ENCODE results near the gene GAPT.
"Not testable (repeated sequence)": the region's sequence is repeated elsewhere in the genome, so short reads cannot be mapped to it uniquely, and the experiment has no call there.

GAPT gene

DNA sequence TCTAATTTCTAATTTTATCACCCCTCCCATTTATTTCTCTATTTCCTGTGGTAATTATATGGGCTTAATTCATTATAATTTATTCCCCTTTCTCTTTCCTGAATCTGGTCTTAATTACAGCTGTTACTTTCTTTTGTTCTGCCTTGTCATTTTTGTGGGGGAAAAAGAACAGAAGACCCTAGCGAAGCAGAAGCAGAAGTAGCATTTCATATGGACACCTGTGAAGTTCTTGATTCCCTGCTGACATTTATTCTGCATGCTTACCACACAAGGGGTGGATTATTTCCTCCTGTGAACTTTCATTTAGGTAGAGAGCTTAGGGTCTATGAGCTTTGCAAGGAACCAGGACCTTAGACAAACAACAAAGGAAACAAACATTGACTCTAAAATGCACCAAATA is 33.3 kb downstream of the GAPT start:
- Histone ChIP-seq H3K9me3 (ENCODE audit: control insufficient read depth, insufficient read depth, low read depth, low read length) (no peaks in the 10 kb centered on the region), H3K36me3 (ENCODE audit: control insufficient read depth in 2 of 2, insufficient read depth in 1 of 2, low read length in 2 of 2) (no peaks in the 10 kb centered on the region), H3K27ac (ENCODE audit: extremely low read depth, low read depth, low read length) (no peak overlapping the region), H3K4me3 (ENCODE audit: low read depth, low read length) (no peak overlapping the region), H3K4me1 (ENCODE audit: control insufficient read depth, insufficient read depth, low read length) (no peaks in the 10 kb centered on the region)
- POLR2A ChIA-PET, result no interaction called here
- TF ChIP-seq, protein P1, sequence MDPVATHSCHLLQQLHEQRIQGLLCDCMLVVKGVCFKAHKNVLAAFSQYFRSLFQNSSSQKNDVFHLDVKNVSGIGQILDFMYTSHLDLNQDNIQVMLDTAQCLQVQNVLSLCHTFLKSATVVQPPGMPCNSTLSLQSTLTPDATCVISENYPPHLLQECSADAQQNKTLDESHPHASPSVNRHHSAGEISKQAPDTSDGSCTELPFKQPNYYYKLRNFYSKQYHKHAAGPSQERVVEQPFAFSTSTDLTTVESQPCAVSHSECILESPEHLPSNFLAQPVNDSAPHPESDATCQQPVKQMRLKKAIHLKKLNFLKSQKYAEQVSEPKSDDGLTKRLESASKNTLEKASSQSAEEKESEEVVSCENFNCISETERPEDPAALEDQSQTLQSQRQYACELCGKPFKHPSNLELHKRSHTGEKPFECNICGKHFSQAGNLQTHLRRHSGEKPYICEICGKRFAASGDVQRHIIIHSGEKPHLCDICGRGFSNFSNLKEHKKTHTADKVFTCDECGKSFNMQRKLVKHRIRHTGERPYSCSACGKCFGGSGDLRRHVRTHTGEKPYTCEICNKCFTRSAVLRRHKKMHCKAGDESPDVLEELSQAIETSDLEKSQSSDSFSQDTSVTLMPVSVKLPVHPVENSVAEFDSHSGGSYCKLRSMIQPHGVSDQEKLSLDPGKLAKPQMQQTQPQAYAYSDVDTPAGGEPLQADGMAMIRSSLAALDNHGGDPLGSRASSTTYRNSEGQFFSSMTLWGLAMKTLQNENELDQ (tag by site-specific recombination; IDR thresholded peaks at IDR 0.05; ENCODE audit: low read depth), result no peak
- no peak for TF ChIP-seq MYNN (tag by site-specific recombination; IDR thresholded peaks at IDR 0.05; ENCODE audit: borderline replicate concordance)
- TF ChIP-seq, protein P2, sequence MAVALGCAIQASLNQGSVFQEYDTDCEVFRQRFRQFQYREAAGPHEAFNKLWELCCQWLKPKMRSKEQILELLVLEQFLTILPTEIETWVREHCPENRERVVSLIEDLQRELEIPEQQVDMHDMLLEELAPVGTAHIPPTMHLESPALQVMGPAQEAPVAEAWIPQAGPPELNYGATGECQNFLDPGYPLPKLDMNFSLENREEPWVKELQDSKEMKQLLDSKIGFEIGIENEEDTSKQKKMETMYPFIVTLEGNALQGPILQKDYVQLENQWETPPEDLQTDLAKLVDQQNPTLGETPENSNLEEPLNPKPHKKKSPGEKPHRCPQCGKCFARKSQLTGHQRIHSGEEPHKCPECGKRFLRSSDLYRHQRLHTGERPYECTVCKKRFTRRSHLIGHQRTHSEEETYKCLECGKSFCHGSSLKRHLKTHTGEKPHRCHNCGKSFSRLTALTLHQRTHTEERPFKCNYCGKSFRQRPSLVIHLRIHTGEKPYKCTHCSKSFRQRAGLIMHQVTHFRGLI (tag by site-specific recombination; IDR thresholded peaks at IDR 0.05), result no peak
- TF ChIP-seq, protein P3, sequence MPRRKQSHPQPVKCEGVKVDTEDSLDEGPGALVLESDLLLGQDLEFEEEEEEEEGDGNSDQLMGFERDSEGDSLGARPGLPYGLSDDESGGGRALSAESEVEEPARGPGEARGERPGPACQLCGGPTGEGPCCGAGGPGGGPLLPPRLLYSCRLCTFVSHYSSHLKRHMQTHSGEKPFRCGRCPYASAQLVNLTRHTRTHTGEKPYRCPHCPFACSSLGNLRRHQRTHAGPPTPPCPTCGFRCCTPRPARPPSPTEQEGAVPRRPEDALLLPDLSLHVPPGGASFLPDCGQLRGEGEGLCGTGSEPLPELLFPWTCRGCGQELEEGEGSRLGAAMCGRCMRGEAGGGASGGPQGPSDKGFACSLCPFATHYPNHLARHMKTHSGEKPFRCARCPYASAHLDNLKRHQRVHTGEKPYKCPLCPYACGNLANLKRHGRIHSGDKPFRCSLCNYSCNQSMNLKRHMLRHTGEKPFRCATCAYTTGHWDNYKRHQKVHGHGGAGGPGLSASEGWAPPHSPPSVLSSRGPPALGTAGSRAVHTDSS (tag by site-specific recombination; IDR thresholded peaks at IDR 0.05), result no peak
- TF ChIP-seq, protein P4, sequence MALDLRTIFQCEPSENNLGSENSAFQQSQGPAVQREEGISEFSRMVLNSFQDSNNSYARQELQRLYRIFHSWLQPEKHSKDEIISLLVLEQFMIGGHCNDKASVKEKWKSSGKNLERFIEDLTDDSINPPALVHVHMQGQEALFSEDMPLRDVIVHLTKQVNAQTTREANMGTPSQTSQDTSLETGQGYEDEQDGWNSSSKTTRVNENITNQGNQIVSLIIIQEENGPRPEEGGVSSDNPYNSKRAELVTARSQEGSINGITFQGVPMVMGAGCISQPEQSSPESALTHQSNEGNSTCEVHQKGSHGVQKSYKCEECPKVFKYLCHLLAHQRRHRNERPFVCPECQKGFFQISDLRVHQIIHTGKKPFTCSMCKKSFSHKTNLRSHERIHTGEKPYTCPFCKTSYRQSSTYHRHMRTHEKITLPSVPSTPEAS (tag by site-specific recombination; IDR thresholded peaks at IDR 0.05), result no peak
- no peak for TF ChIP-seq ZNF707 (tag by site-specific recombination; IDR thresholded peaks at IDR 0.05)
- CTCF ChIA-PET, result interaction anchor here (0.6 to 1.5 kb wide), 5 partner anchors 25 to 326 kb away, joined by 3 to 6 read pairs (median 3); no protein-coding TSS in a partner anchor

DNA sequence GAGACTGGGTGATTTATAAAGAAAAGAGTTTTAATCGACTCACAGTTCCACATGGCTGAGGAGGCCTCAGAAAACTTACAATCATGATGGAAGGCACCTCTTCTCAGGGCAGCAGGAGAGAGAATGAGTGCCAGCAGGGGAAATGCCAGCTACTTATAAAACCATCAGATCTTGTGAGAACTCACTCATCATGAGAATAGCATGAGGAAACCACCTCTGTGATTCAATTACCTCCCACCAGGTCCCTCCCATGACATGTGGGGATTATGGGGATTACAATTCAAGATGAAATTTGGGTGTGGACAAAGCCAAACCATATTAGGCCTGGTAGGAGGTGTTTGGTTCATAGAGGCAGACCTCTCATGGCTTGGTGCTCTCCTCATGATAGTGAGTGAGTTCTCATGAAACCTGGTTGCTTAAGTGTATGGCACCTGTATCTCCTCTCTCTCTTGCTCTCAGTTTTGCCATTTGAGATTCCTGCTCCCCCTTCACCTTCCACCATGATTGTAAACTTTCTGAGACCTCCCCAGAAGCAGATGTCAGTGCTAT is 39.8 kb downstream of the GAPT start:
- no peaks in the 10 kb centered on the region for H3K4me1 ChIP-seq (ENCODE audit: control insufficient read depth, insufficient read depth, low read length)
- ChIA-PET POLR2A (no interaction called here), CTCF (no interaction called here)
- no peaks in the 10 kb centered on the region for H3K36me3 ChIP-seq (ENCODE audit: control insufficient read depth in 2 of 2, insufficient read depth in 1 of 2, low read length in 2 of 2)
- no peak overlapping the region for H3K27ac ChIP-seq (ENCODE audit: extremely low read depth, low read depth, low read length)
- TF ChIP-seq ZNF658 (tag by site-specific recombination; IDR thresholded peaks at IDR 0.05) (no peak), ZNF16 (tag by site-specific recombination; IDR thresholded peaks at IDR 0.05; ENCODE audit: low read depth) (no peak), FEZF1 (tag by site-specific recombination; IDR thresholded peaks at IDR 0.05) (no peak), MYNN (tag by site-specific recombination; IDR thresholded peaks at IDR 0.05; ENCODE audit: borderline replicate concordance) (no peak), ZSCAN23 (tag by site-specific recombination; IDR thresholded peaks at IDR 0.05) (no peak), ZNF747 (tag by site-specific recombination; IDR thresholded peaks at IDR 0.05) (no peak), ZNF138 (tag by site-specific recombination; IDR thresholded peaks at IDR 0.05; ENCODE audit: borderline replicate concordance) (no peak), PRDM1 (tag by site-specific recombination; IDR thresholded peaks at IDR 0.05) (no peak), ZNF510 (tag by site-specific recombination; IDR thresholded peaks at IDR 0.05; ENCODE audit: insufficient replicate concordance) (no peak), ZNF785 (tag by site-specific recombination; IDR thresholded peaks at IDR 0.05) (no peak)
- TF ChIP-seq, protein P5, sequence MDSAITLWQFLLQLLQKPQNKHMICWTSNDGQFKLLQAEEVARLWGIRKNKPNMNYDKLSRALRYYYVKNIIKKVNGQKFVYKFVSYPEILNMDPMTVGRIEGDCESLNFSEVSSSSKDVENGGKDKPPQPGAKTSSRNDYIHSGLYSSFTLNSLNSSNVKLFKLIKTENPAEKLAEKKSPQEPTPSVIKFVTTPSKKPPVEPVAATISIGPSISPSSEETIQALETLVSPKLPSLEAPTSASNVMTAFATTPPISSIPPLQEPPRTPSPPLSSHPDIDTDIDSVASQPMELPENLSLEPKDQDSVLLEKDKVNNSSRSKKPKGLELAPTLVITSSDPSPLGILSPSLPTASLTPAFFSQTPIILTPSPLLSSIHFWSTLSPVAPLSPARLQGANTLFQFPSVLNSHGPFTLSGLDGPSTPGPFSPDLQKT (IDR thresholded peaks at IDR 0.05; ENCODE audit: borderline replicate concordance, low read depth, low read length), result no peak
- H3K9me3 ChIP-seq (ENCODE audit: control insufficient read depth, insufficient read depth, low read depth, low read length), result no peaks in the 10 kb centered on the region
- no peak overlapping the region for H3K4me3 ChIP-seq (ENCODE audit: low read depth, low read length)

DNA sequence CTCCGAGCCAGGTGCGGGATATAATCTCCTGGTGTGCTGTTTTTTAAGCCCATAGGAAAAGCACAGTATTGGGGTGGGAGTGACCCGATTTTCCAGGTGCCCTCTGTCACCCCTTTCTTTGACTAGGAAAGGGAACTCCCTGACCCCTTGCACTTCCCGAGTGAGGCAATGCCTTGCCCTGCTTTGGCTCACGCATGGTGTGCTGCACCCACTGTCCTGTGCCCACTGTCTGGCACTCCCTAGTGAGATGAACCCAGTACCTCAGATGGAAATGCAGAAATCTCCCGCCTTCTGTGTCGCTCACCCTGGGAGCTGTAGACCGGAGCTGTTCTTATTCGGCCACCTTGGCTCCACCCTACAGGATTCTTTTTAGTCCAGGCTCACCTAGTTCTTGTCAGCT is 50.7 kb downstream of the GAPT start:
- POLR2A ChIA-PET; H3K27ac ChIP-seq (ENCODE audit: extremely low read depth, low read depth, low read length); CTCF ChIA-PET; H3K4me1 ChIP-seq (ENCODE audit: control insufficient read depth, insufficient read depth, low read length); H3K36me3 ChIP-seq (ENCODE audit: control insufficient read depth in 2 of 2, insufficient read depth in 1 of 2, low read length in 2 of 2); H3K4me3 ChIP-seq (ENCODE audit: low read depth, low read length); H3K9me3 ChIP-seq (ENCODE audit: control insufficient read depth, insufficient read depth, low read depth, low read length): not testable (repeated sequence)

Data from HEK293 (cell line).